ENCODE data around the gene MPC1.
"Not testable (repeated sequence)": the region's sequence is repeated elsewhere in the genome, so short reads cannot be mapped to it uniquely, and the experiment has no call there.

GRCh38 chr6:166383802-166384363 is 1.1 kb upstream of the MPC1 start:
- TF ChIP-seq CTCF (IDR thresholded peaks at IDR 0.05; ENCODE audit: low read depth, low read length, poor library complexity, severe bottlenecking): peak; percentile 28
- not testable (repeated sequence) for TF ChIP-seq EZH2phosphoT487 (IDR thresholded peaks at IDR 0.05; ENCODE audit: borderline replicate concordance, low read length)
